GM19240 (cell line): ENCODE measurements around the gene TK1.
A peak's percentile ranks its signal among the peaks of the same experiment; 100 is the strongest.

Experiments
- DNase-seq: peaks from one replicate; pipeline ENCODE4 v3.0.0; 2011; ENCODE audit warnings: low spot score; ENCODE audit not compliant: insufficient read length

TK1 gene

GRCh38 chr17:78133971-78134898 lies 52.6 kb downstream of the TK1 start:
- no peak for DNase-seq

DNA sequence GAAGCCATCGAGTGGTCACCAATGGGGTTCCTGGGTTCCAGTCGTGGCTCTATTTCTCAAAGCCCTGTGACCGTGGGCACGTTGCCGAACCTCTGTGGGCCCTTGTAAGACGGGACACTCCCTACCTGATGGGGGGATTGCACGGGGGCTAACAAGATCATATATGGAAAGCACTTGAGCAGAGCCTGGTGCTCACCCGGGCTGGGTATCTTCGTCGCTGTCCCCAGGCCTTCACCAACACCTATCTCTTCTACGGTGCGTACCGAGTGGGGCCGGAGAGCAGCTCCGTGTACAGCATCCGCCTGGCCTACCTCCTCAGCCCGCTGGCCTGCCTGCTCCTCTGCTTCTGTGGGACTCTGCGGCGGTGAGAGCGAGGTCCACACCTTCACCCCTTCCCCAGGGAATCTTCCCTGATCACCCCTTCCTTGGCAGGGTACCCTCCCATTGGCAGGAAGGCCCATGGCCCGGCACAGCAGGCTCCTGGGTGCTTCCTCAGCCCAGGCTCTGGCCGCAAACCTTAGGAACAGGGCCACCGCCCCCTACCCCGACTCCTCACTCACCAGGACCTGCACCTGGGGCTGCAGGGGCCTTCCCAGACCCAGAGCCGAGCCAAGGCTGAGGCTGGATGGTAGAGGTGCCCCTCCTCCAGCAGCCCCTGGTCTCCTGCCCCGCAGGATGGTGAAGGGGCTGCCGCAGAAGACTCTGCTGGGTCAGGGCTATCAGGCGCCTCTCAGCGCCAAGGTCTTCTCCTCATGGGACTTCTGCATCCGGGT lies 53.5 kb downstream of the TK1 start:
- no peak for DNase-seq

GRCh38 chr17:78132767-78133178 lies 54.1 kb downstream of the TK1 start:
- DNase-seq: no peak

GRCh38 chr17:78132084-78132676 lies 54.7 kb downstream of the TK1 start:
- no peak for DNase-seq

GRCh38 chr17:78131172-78132083 lies 55.4 kb downstream of the TK1 start:
- no peak for DNase-seq

DNA sequence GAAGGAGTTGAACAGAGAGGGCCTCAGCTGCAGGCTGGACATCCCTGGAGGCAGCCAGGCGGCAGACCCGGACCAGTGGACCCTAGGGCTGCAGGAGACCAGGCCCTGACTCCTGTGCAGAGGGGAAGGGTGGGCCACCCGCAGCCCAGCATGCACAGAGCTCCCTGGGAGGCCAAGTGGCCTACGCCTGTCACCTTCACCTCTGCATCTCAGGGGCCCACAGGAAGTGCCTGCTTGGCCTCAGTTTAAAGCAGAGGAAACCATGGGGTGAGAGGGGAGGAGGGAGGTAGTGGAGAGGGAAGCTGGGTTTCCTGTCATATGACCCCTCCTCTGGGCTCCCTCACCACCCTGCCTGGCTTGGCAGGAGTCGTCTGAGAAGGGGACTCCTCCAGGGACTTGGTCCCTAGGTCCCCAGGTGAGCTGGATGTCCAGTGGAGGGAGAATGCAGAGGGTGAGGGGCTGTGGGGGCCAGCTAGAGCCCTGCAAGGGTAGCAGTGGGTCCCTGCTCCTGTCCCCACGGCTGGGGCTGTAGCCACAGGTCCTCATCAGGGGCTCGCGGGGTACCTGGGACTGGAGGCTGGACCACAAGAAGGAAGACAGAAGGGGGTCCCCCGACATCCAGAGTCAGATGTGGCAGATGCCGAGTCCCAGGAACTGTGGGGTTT lies 56.3 kb downstream of the TK1 start, which contains the start of gene TMC8:
Gene TMC8 (plus strand): TSS at position 335 of the 665 bp plus-strand sequence. CDS start 818 bp downstream, outside the sequence.
- no peak for DNase-seq

- no peak for DNase-seq
Observed at GRCh38 chr17:78130090-78130436, 56.8 kb downstream of the TK1 start.

DNA sequence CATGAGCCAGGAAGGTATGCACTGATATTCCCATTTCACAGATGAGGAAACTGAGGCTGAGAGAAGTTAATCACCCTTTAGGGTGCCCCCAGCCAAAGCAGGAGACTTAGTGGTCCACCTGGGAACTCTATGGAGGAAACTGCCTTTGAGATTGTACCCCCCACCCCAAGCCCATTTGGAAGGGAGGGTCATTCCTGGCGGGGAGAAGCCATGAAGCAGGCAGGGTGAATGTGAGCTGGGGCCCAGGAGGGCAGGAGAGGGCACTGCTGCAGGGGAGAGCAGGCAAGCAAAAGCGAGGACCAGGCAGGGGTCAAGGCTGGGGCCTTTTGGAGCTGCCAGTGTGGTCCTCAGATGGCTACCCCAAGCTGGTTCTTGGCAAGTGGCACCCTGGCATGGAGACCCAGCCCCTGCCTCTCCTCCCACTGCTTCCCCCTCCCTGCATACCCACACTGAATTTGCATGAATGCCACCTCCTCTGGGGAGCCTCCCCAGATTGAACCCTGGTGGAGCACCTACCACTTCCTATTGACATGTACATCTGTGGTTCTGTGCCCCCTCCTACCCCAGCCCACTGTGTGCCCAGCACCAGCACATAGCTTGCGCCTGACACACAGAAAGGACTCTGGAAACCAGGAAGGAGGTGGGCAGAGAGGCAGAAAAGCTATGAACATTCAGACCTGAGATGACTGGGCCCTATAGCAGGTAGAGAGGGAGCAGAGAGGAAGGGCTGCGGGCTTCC lies 57.3 kb downstream of the TK1 start:
- no peak for DNase-seq

- no peak for DNase-seq
Observed at GRCh38 chr17:78128551-78129350, 58.1 kb downstream of the TK1 start, which contains the start of gene TMC6. Gene TMC6 (minus strand): TSS chr17:78128755. CDS start chr17:78126832, 1,923 bp downstream.

GRCh38 chr17:78127888-78128550 lies 58.8 kb downstream of the TK1 start:
- no peak for DNase-seq

GRCh38 chr17:78127239-78127887 lies 59.5 kb downstream of the TK1 start:
- peak; percentile 63 for DNase-seq

GRCh38 chr17:78126895-78127238 lies 60.0 kb downstream of the TK1 start:
- DNase-seq: no peak

GRCh38 chr17:78125976-78126894 lies 60.6 kb downstream of the TK1 start:
- DNase-seq: no peak

- DNase-seq: no peak
Observed at GRCh38 chr17:78125138-78125913, 61.5 kb downstream of the TK1 start.

DNA sequence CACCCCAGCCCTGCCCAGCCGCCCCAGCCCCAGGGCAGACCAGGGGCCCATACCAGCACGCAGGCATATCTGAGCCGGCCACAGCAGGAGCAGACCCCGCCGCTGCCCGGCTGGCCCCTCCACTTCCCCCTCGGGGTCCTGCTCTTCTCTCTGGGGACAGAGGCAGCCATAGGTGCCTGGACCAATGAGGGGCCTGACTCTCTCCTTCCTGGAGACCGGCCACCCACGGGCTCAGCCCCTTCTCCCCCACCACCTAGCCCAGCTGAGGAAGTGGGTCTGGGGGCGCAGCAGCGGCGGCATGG lies 62.1 kb downstream of the TK1 start:
- no peak for DNase-seq
